Keratinocyte (primary cell): ENCODE results near the gene THOP1.

Source experiments
- CTCF ChIP-seq, 3 experiments: IDR thresholded peaks in 1 of 3; conservative IDR thresholded peaks in 1 of 3; optimal IDR thresholded peaks in 1 of 3; 2 replicates in 2 of 3; 3 replicates in 1 of 3; pipeline versions ENCODE3 to v1.5.1; 2011; ENCODE audit warnings: low read length in 3 of 3, mild to moderate bottlenecking in 3 of 3, moderate library complexity in 2 of 3, control low read depth in 1 of 3, inconsistent platforms in 1 of 3; ENCODE audit not compliant: insufficient read depth in 2 of 3; ENCODE audit errors: extremely low read depth in 1 of 3
- EZH2 ChIP-seq: IDR thresholded peaks from one replicate; pipeline ENCODE4 v1.6.1; 2012; ENCODE audit warnings: inconsistent platforms, mild to moderate bottlenecking, low read length, moderate library complexity

GRCh38 chr19:2850256-2850925, 65.1 kb downstream of the THOP1 start:
- TF ChIP-seq CTCF (optimal IDR thresholded peaks at IDR 0.05 in 1 of 3, IDR thresholded peaks at IDR 0.05 in 1 of 3, conservative IDR thresholded peaks at IDR 0.05 in 1 of 3; ENCODE audit: extremely low read depth in 1 of 3, insufficient read depth in 2 of 3, low read length in 3 of 3) (no peak), EZH2 (no peak)
